ENCODE measurements around the gene PRPF31. TPM values are rescaled to one million over a fixed set of nuclear protein-coding genes. Genes with fewer than 3 reads are reported as not detected.

The PRPF31 gene
- total and polyA plus RNA-seq, 9 of the 15 experiments (the other 6 are each of a cell fraction or from before 2014, with no cell fraction given) = 5.8 to 92.2 (median 69.2) TPM

- peak; percentile 66; the same call in 1 of the 2 replicates for TF ChIP-seq ATF2 (CRISPR knock-in tag; IDR thresholded peaks at IDR 0.05)
- 0 out of 2 replicates have a peak, but pooled peaks have one; percentile 4 for TF ChIP-seq CREM (IDR thresholded peaks at IDR 0.05; ENCODE audit: low read depth)
- TF ChIP-seq FOXP1 (CRISPR knock-in tag; IDR thresholded peaks at IDR 0.05) = peak; percentile 97
- peak; percentile 69; the same call in 1 of the 2 replicates for TF ChIP-seq ZNF12 (CRISPR knock-in tag; IDR thresholded peaks at IDR 0.05)
- TF ChIP-seq ZNF217 (CRISPR knock-in tag; IDR thresholded peaks at IDR 0.05) = 0 out of 2 replicates have a peak, but pooled peaks have one; percentile 3
- peak; percentile 81; the same call in 1 of the 2 replicates for TF ChIP-seq ZNF124 (CRISPR knock-in tag; IDR thresholded peaks at IDR 0.05)
- TF ChIP-seq NR1H2 (CRISPR knock-in tag; IDR thresholded peaks at IDR 0.05) = peak; percentile 95; the same call in 1 of the 2 replicates
- peak; percentile 43; the same call in 1 of the 2 replicates for TF ChIP-seq STAG1 (CRISPR knock-in tag; IDR thresholded peaks at IDR 0.05; ENCODE audit: borderline replicate concordance)
- peak in 1 of 2 experiments; percentile 72; a peak in 1 of 4 replicates for TF ChIP-seq FOXA3 (CRISPR knock-in tag; conservative IDR thresholded peaks at IDR 0.05 in 1 of 2, IDR thresholded peaks at IDR 0.05 in 1 of 2)
- TF ChIP-seq RBFOX2 (IDR thresholded peaks at IDR 0.05; ENCODE audit: low read depth, low read length) = peak; percentile 56
- TF ChIP-seq ETS1 (conservative IDR thresholded peaks at IDR 0.05; ENCODE audit: control insufficient read depth, low read depth, low read length) = 0 out of 2 replicates have a peak, but pooled peaks have one; percentile 26
- TF ChIP-seq ZFX (CRISPR knock-in tag; IDR thresholded peaks at IDR 0.05) = peak; percentile 81
- TF ChIP-seq FOXP4 (CRISPR knock-in tag; IDR thresholded peaks at IDR 0.05; ENCODE audit: borderline replicate concordance) = peak; percentile 97; the same call in 1 of the 2 replicates
- TF ChIP-seq CTBP1 (IDR thresholded peaks at IDR 0.05; ENCODE audit: borderline replicate concordance) = peak; percentile 48; the same call in 1 of the 2 replicates
- TF ChIP-seq ZNF511 (CRISPR knock-in tag; IDR thresholded peaks at IDR 0.05) = peak; percentile 95
- peak; percentile 70 for TF ChIP-seq CXXC5 (CRISPR knock-in tag; IDR thresholded peaks at IDR 0.05)
- peak; percentile 73; the same call in 1 of the 2 replicates for TF ChIP-seq ZBTB1 (CRISPR knock-in tag; IDR thresholded peaks at IDR 0.05; ENCODE audit: borderline replicate concordance, low read depth)
Observed at GRCh38 chr19:54095859-54096616, 19.5 kb upstream of the PRPF31 start (continued).
